ENCODE data around the gene CLDN5.

GRCh38 chr22:19509191-19509590, 15.0 kb downstream of the CLDN5 start:
- TF ChIP-seq CTCF (IDR thresholded peaks at IDR 0.05) (no peak), POLR2A (IDR thresholded peaks at IDR 0.05) (no peak)
